ENCODE results near the gene ZSCAN30.

GRCh38 chr18:35326695-35327387, 36.8 kb upstream of the ZSCAN30 start:
- TF ChIP-seq CTCF (IDR thresholded peaks at IDR 0.05 in 8 of 11, conservative IDR thresholded peaks at IDR 0.05 in 3 of 11) = no peak
- TF ChIP-seq POLR2AphosphoS5 (IDR thresholded peaks at IDR 0.05) = no peak

Measured in spleen (tissue), 7 donors.